SK-N-SH (cell line): ENCODE data around the gene DDC. TPM values are rescaled to one million over a fixed set of nuclear protein-coding genes. Genes with fewer than 3 reads are reported as not detected.
"Not testable (repeated sequence)": the region's sequence is repeated elsewhere in the genome, so short reads cannot be mapped to it uniquely, and the experiment has no call there.

Source experiments
- CTCF ChIA-PET: fragments of 300-600, 350-600 bp; formaldehyde crosslinking; extraction: SDS; loops from one replicate; lab custom pipeline; 2021; lab: Yijun Ruan, JAX
- POLR2A ChIA-PET: fragments of 350-600 bp; sonication (Branson Sonifier 250); formaldehyde crosslinking; extraction: SDS; loops from one replicate; lab custom pipeline; 2020; ENCODE audit warnings: antibody characterized with exemption, inconsistent platforms; lab: Yijun Ruan, JAX
- DNase-seq: peaks from one replicate; pipeline ENCODE4 v3.0.0; 2012
- H2AFZ ChIP-seq: fragments of 200-600 bp; sonication (generic); 2 replicates; pipeline ENCODE4 v1.8.1; 2016; ENCODE audit warnings: antibody characterized with exemption, mild to moderate bottlenecking, low read depth
- H3F3A ChIP-seq: fragments of 200-600 bp; sonication (generic); replicated peaks from 2 replicates; pipeline ENCODE3; 2016; ENCODE audit warnings: antibody characterized with exemption, mild to moderate bottlenecking; ENCODE audit not compliant: insufficient read depth
- H3K27ac ChIP-seq, 2 experiments: fragments of 200-500 bp in 1 of 2; fragments of 200-600 bp in 1 of 2; sonication (Bioruptor generic) in 1 of 2; sonication (generic), shearing (Covaris generic) in 1 of 2; 2 replicates each; pipeline versions ENCODE4 v1.5.1 to v1.6.1; 2014 to 2016; ENCODE audit warnings: low read depth in 2 of 2, inconsistent platforms in 1 of 2, low read length in 1 of 2, mild to moderate bottlenecking in 1 of 2, mixed read lengths in 1 of 2
- H3K27me3 ChIP-seq: fragments of 200-600 bp; sonication (generic), shearing (Covaris generic); 2 replicates; pipeline ENCODE4 v1.6.1; 2016; ENCODE audit warnings: mixed run types; ENCODE audit not compliant: insufficient read depth
- H3K36me3 ChIP-seq, 2 experiments: fragments of 200-500 bp in 1 of 2; fragments of 200-600 bp in 1 of 2; sonication (Bioruptor generic) in 1 of 2; sonication (generic) in 1 of 2; replicated peaks in 1 of 2; 2 replicates each; pipeline versions ENCODE3 to v1.5.1; 2014 to 2016; ENCODE audit warnings: low read length in 1 of 2, mild to moderate bottlenecking in 1 of 2; ENCODE audit not compliant: insufficient read depth in 2 of 2, control insufficient read depth in 1 of 2
- H3K4me1 ChIP-seq, 2 experiments: fragments of 200-500 bp in 1 of 2; fragments of 200-600 bp in 1 of 2; sonication (Bioruptor generic) in 1 of 2; sonication (generic), shearing (Covaris generic) in 1 of 2; 2 replicates each; pipeline versions ENCODE4 v1.5.1 to v1.6.1; 2014 to 2016; ENCODE audit warnings: low read depth in 1 of 2, low read length in 1 of 2, mixed run types in 1 of 2; ENCODE audit not compliant: insufficient read depth in 2 of 2, control insufficient read depth in 1 of 2
- H3K4me2 ChIP-seq: fragments of 200-600 bp; sonication (generic), shearing (Covaris generic); 2 replicates; pipeline ENCODE4 v1.6.1; 2017; ENCODE audit warnings: mixed run types
- H3K4me3 ChIP-seq, 2 experiments: fragments of 200-500 bp in 1 of 2; fragments of 200-600 bp in 1 of 2; sonication (Bioruptor generic) in 1 of 2; sonication (generic), shearing (Covaris generic) in 1 of 2; 2 replicates each; pipeline versions ENCODE4 v1.5.1 to v1.8.1; 2014 to 2016; ENCODE audit warnings: low read depth in 2 of 2, inconsistent platforms in 1 of 2, low read length in 1 of 2, mild to moderate bottlenecking in 1 of 2, mixed read lengths in 1 of 2, moderate library complexity in 1 of 2
- H3K79me2 ChIP-seq: fragments of 200-600 bp; sonication (generic); 2 replicates; pipeline ENCODE4 v1.8.1; 2017; ENCODE audit warnings: mild to moderate bottlenecking; ENCODE audit not compliant: insufficient read depth
- H3K9ac ChIP-seq: fragments of 200-600 bp; sonication (generic); 2 replicates; pipeline ENCODE4 v1.6.1; 2017; ENCODE audit warnings: mixed run types
- H3K9me2 ChIP-seq: fragments of 200-600 bp; sonication (generic); 2 replicates; pipeline ENCODE4 v1.6.1; 2017; ENCODE audit warnings: mixed run types
- H3K9me3 ChIP-seq: fragments of 200-600 bp; sonication (generic); 2 replicates; pipeline ENCODE4 v1.6.1; 2017; ENCODE audit warnings: mixed run types, mild to moderate bottlenecking, moderate library complexity
- H4K20me1 ChIP-seq: fragments of 200-600 bp; sonication (generic); 2 replicates; pipeline ENCODE4 v1.6.1; 2017; ENCODE audit warnings: mild to moderate bottlenecking, mixed run types; ENCODE audit not compliant: insufficient read depth
- CHD2 ChIP-seq: fragments of 150-350 bp; IDR thresholded peaks from 2 replicates; pipeline ENCODE4 v1.6.1; 2018; ENCODE audit warnings: low read length; ENCODE audit not compliant: partially characterized antibody
- ELF1 ChIP-seq: IDR thresholded peaks from 2 replicates; pipeline ENCODE4 v1.4.0; 2012
- FOXJ3 ChIP-seq: sonication (generic); formaldehyde crosslinking; IDR thresholded peaks from 2 replicates; pipeline ENCODE4 v1.5.1; 2020; ENCODE audit warnings: mild to moderate bottlenecking, missing genetic modification reagents
- FOXM1 ChIP-seq: IDR thresholded peaks from 2 replicates; pipeline ENCODE4 v1.4.0; 2012; ENCODE audit warnings: low read depth, mild to moderate bottlenecking
- GABPA ChIP-seq: IDR thresholded peaks from 2 replicates; pipeline ENCODE4 v1.4.0; 2012; ENCODE audit warnings: low read depth, mild to moderate bottlenecking
- GATA2 ChIP-seq: sonication (generic); formaldehyde crosslinking; IDR thresholded peaks from 2 replicates; pipeline ENCODE4 v1.5.0; 2020; ENCODE audit warnings: mild to moderate bottlenecking, missing genetic modification reagents
- JUND ChIP-seq: IDR thresholded peaks from 2 replicates; pipeline ENCODE4 v1.4.0; 2012
- MEF2A ChIP-seq: IDR thresholded peaks from 2 replicates; pipeline ENCODE4 v1.4.0; 2012; ENCODE audit warnings: low read depth, borderline replicate concordance
- MXI1 ChIP-seq: IDR thresholded peaks from 2 replicates; pipeline ENCODE4 v1.6.1; 2012; ENCODE audit warnings: mild to moderate bottlenecking, low read depth, low read length, improper control_type of control experiment
- NRF1 ChIP-seq: IDR thresholded peaks from 2 replicates; pipeline ENCODE4 v1.6.1; 2012; ENCODE audit warnings: low read depth, mild to moderate bottlenecking, low read length
- RXRA ChIP-seq: IDR thresholded peaks from 2 replicates; pipeline ENCODE4 v1.4.0; 2012; ENCODE audit warnings: low read depth, mild to moderate bottlenecking, borderline replicate concordance
- SMC3 ChIP-seq: IDR thresholded peaks from 2 replicates; pipeline ENCODE4 v1.6.1; 2012; ENCODE audit warnings: low read depth, low read length, improper control_type of control experiment
- TCF12 ChIP-seq: IDR thresholded peaks from 2 replicates; pipeline ENCODE4 v1.4.0; 2012
- YY1 ChIP-seq: IDR thresholded peaks from 2 replicates; pipeline ENCODE4 v1.4.0; 2012; ENCODE audit warnings: low read depth, mild to moderate bottlenecking
- WGBS: methylation state at CpG from one replicate; pipeline ENCODE4 v1.1.6; 2017; ENCODE audit warnings: low lambda C conversion rate; 5-methylcytosine and 5-hydroxymethylcytosine counted together
- polyA plus RNA-seq, 3 experiments: library from polyadenylated mRNA; depleted of rRNA; stranded (reverse); fragments of >200 nt; gene quantifications; 2 replicates each; pipeline ENCODE4 v1.2.3, GENCODE V29; 2012
- TF ChIP-seq, protein P1 (sequence below): IDR thresholded peaks from 2 replicates; pipeline ENCODE4; 2012
- TF ChIP-seq, protein P2 (sequence below): fragments of 150-350 bp; IDR thresholded peaks from 2 replicates; pipeline ENCODE4 v1.6.1; 2017; ENCODE audit warnings: antibody characterized with exemption, low read length, low read depth, borderline replicate concordance
- TF ChIP-seq, protein P3 (sequence below): IDR thresholded peaks from 2 replicates; pipeline ENCODE4 v1.4.0; 2012; ENCODE audit warnings: low read depth
- TF ChIP-seq, protein P4 (sequence below): IDR thresholded peaks from 2 replicates; pipeline ENCODE4 v1.4.0; 2012; ENCODE audit warnings: low read depth, borderline replicate concordance

Gene DDC
- polyA plus RNA-seq, 1 of the 3 experiments (the other 2 are of a cell fraction), result 1.8 TPM

DNA sequence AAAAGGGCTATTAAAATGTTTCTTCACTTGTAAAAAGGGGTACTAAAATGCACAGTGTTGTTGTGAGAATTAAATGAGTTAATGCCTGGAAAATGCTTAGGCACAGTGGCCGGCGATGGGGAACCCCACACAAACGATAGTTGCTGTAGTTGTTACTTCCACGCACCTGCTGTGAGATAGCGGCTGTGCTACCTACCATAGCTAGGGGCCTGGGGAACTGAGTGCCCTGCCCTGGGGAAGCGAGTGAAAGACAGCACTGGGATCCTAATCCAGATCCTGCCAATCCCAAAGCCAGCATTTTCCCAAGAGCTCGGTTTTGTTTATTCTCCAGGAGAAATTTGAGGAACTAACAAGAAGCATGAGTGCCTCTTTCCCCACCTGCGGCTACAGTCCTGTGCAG lies 27.8 kb downstream of the DDC start:
- H3K4me3 ChIP-seq, result no peak overlapping the region
- H3K4me2 ChIP-seq, result no peak overlapping the region
- H3K27ac ChIP-seq, result peak overlapping the region in 1 of 2 experiments; percentile 99; a peak in 1 of 4 replicates
- 91% methylated on average over 6 of the region's 8 CpGs for WGBS
- H4K20me1 ChIP-seq, result 0 out of 2 replicates have a peak, but pooled peaks cover 3% of the 10 kb centered on the region
- no peaks in the 10 kb centered on the region for H3K9me3 ChIP-seq
- peaks cover 9% of the 10 kb centered on the region for H3F3A ChIP-seq
- CTCF ChIA-PET, result interaction anchor here (0.8 to 2.3 kb wide), 6 partner anchors 17 to 332 kb away, joined by 3 to 10 read pairs (median 4); no protein-coding TSS in a partner anchor
- POLR2A ChIA-PET, result interaction anchor here (0.7 to 2.2 kb wide), 3 partner anchors 21 to 69 kb away, joined by 3 to 6 read pairs (median 3); no protein-coding TSS in a partner anchor
- peaks cover 0 to 5% of the 10 kb centered on the region in 2 experiments for H3K36me3 ChIP-seq
- TF ChIP-seq YY1, result no peak
- DNase-seq, result no peak
- peaks cover 8 to 75% of the 10 kb centered on the region in 2 experiments; a peak in 3 of 4 replicates for H3K4me1 ChIP-seq
- H3K9me2 ChIP-seq, result no peaks in the 10 kb centered on the region
- no peaks in the 10 kb centered on the region for H3K79me2 ChIP-seq
- peaks cover 11% of the 10 kb centered on the region; the same call in 1 of the 2 replicates for H3K27me3 ChIP-seq
- H2AFZ ChIP-seq, result no peak overlapping the region
- H3K9ac ChIP-seq, result no peak overlapping the region

DNA sequence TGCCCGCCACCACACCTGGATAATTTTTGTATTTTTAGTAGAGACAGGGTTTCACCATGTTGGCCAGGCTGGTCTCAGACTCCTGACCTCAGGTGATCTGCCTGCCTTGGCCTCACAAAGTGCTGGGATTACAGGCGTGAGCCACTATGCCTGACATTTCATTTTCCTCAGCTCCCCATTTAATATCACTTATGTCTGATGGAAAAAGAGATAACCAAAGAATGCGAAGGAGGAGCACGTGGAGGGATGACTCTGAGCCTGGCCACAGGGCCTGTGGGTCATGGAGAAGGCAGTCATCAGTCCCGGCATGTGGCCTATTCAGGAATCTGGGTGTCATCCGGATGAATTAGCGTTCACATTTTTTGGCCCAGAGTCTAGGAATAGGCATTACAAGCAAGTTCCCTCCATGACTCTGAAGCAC lies 29.9 kb downstream of the DDC start:
- DNase-seq, H3K4me3 ChIP-seq, H3K9me2 ChIP-seq, H4K20me1 ChIP-seq, H3K79me2 ChIP-seq, H3K9me3 ChIP-seq, H3F3A ChIP-seq, H3K27me3 ChIP-seq, H3K36me3 ChIP-seq: not testable (repeated sequence)
- Histone ChIP-seq H3K27ac (peak overlapping the region; percentile 85 to 99), H3K9ac (peak overlapping the region; percentile 39; the same call in 1 of the 2 replicates), H3K4me2 (peak overlapping the region; percentile 58), H2AFZ (peak overlapping the region; percentile 12; the same call in 1 of the 2 replicates), H3K4me1 (peaks cover 8 to 75% of the 10 kb centered on the region in 2 experiments; a peak in 3 of 4 replicates)
- ChIA-PET POLR2A (interaction anchor here (1.6 to 5.8 kb wide), 3 partner anchors 11 to 27 kb away, joined by 3 to 53 read pairs (median 22); no protein-coding TSS in a partner anchor), CTCF (interaction anchor here (0.9 to 6.1 kb wide), 8 partner anchors 10 to 68 kb away, joined by 3 to 59 read pairs (median 6); no protein-coding TSS in a partner anchor)
- 45% methylated on average over 7 of the region's 7 CpGs for WGBS
- peak; percentile 11; the same call in 1 of the 2 replicates for TF ChIP-seq GATA2 (CRISPR knock-in tag)

DNA sequence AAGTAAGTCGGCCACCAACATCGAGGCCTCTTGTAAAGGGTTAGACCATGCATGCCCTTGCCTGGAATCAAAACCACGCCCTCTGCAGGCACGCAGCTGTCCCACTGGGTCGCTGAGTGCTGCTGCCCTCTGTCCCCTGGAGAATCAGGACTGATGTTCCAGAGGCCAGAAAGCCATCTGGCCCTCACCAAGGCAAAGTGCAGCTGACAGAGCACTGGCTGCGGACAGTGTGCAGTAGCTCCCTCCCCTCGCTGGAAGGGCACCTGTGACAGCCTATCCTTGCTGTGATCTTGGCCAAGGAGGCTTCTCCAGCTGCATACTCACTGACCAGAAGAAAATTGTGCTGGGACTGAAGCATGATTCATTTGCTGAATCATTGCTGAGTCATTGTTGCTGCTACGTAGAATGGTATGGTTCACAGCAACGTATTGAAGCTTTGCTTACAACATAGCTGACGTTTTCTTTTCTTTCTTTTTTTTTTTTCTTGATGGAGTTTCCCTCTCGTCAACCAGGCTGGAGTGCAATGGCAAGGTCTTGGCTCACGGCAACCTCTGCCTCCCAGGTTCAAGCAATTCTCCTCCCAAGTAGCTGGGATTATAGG lies 30.4 kb downstream of the DDC start:
- Histone ChIP-seq H3K36me3 (peaks cover 0 to 5% of the 10 kb centered on the region in 2 experiments), H3K79me2 (no peaks in the 10 kb centered on the region), H3K9me2 (no peaks in the 10 kb centered on the region), H3K9ac (peak overlapping the region; percentile 39; the same call in 1 of the 2 replicates), H3F3A (peaks cover 9% of the 10 kb centered on the region), H3K4me3 (no peak overlapping the region), H4K20me1 (no peaks in the 10 kb centered on the region), H3K27ac (peak overlapping the region; percentile 85 to 99), H2AFZ (peak overlapping the region; percentile 12; the same call in 1 of the 2 replicates), H3K9me3 (no peaks in the 10 kb centered on the region), H3K27me3 (0 out of 2 replicates have a peak, but pooled peaks cover 7% of the 10 kb centered on the region), H3K4me1 (peaks cover 8 to 75% of the 10 kb centered on the region in 2 experiments; a peak in 3 of 4 replicates), H3K4me2 (peak overlapping the region; percentile 58)
- POLR2A ChIA-PET, result interaction anchor here (0.6 to 5.8 kb wide), 5 partner anchors 11 to 38 kb away, joined by 3 to 53 read pairs (median 5); no protein-coding TSS in a partner anchor
- 30% methylated on average over 12 of the region's 12 CpGs for WGBS
- peak; percentile 67 for DNase-seq
- CTCF ChIA-PET, result interaction anchor here (0.8 to 6.1 kb wide), 10 partner anchors 10 to 67 kb away, joined by 3 to 59 read pairs (median 5); no protein-coding TSS in a partner anchor
- TF ChIP-seq FOXM1, result no peak
- TF ChIP-seq MXI1, result peak; percentile 61
- TF ChIP-seq, protein P1, sequence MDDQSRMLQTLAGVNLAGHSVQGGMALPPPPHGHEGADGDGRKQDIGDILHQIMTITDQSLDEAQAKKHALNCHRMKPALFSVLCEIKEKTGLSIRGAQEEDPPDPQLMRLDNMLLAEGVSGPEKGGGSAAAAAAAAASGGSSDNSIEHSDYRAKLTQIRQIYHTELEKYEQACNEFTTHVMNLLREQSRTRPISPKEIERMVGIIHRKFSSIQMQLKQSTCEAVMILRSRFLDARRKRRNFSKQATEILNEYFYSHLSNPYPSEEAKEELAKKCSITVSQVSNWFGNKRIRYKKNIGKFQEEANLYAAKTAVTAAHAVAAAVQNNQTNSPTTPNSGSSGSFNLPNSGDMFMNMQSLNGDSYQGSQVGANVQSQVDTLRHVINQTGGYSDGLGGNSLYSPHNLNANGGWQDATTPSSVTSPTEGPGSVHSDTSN, result peak; percentile 96
- TF ChIP-seq, protein P2, sequence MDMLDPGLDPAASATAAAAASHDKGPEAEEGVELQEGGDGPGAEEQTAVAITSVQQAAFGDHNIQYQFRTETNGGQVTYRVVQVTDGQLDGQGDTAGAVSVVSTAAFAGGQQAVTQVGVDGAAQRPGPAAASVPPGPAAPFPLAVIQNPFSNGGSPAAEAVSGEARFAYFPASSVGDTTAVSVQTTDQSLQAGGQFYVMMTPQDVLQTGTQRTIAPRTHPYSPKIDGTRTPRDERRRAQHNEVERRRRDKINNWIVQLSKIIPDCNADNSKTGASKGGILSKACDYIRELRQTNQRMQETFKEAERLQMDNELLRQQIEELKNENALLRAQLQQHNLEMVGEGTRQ, result no peak
- TF ChIP-seq GABPA, result no peak
- TF ChIP-seq TCF12, result peak; percentile 87
- TF ChIP-seq FOXJ3 (CRISPR knock-in tag), result peak; percentile 90
- TF ChIP-seq CHD2, result peak; percentile 64
- TF ChIP-seq, protein P3, sequence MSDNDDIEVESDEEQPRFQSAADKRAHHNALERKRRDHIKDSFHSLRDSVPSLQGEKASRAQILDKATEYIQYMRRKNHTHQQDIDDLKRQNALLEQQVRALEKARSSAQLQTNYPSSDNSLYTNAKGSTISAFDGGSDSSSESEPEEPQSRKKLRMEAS, result peak; percentile 53; the same call in 1 of the 2 replicates
- TF ChIP-seq JUND, result peak; percentile 99
- TF ChIP-seq YY1, result no peak
- TF ChIP-seq ELF1, result no peak
- peak; percentile 38; the same call in 1 of the 2 replicates for TF ChIP-seq SMC3
- no peak for TF ChIP-seq NRF1
- TF ChIP-seq, protein P4, sequence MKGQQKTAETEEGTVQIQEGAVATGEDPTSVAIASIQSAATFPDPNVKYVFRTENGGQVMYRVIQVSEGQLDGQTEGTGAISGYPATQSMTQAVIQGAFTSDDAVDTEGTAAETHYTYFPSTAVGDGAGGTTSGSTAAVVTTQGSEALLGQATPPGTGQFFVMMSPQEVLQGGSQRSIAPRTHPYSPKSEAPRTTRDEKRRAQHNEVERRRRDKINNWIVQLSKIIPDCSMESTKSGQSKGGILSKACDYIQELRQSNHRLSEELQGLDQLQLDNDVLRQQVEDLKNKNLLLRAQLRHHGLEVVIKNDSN, result peak; percentile 13; the same call in 1 of the 2 replicates
- TF ChIP-seq RXRA, result peak; percentile 28; the same call in 1 of the 2 replicates
- no peak for TF ChIP-seq MEF2A
